HTERT RPE-1 (cell line): Measurements from ENCODE around the gene TRIM52.

ENCODE experiments used
- in situ Hi-C: fragments of 300-500 bp; cut with MboI; formaldehyde crosslinking; loops from 4 replicates; pipeline ENCODE4 v1.14.3; 2020; ENCODE audit warnings: low sequenced_read_pairs

TRIM52 gene

GRCh38 chr5:181233801-181234454, 27.0 kb downstream of the TRIM52 start:
- in situ Hi-C loops: no loop called here

- in situ Hi-C loops: no loop called here
Measured at GRCh38 chr5:181233088-181233800, 27.7 kb downstream of the TRIM52 start.

GRCh38 chr5:181232593-181232992, 28.4 kb downstream of the TRIM52 start:
- in situ Hi-C loops: no loop called here

GRCh38 chr5:181231432-181231831, 29.5 kb downstream of the TRIM52 start:
- in situ Hi-C loops: no loop called here

GRCh38 chr5:181230551-181230950, 30.4 kb downstream of the TRIM52 start:
- in situ Hi-C loops: no loop called here

- in situ Hi-C loops: no loop called here
Measured at GRCh38 chr5:181229996-181230395, 30.9 kb downstream of the TRIM52 start.

GRCh38 chr5:181224390-181225229, 36.3 kb downstream of the TRIM52 start:
- in situ Hi-C loops: no loop called here

GRCh38 chr5:181223729-181224389, 37.1 kb downstream of the TRIM52 start:
- in situ Hi-C loops: no loop called here

GRCh38 chr5:181223058-181223728, 37.8 kb downstream of the TRIM52 start, which contains the start of gene TRIM41:
Gene TRIM41 (plus strand): TSS chr5:181223281. CDS start chr5:181224000, 719 bp downstream.
- in situ Hi-C loops: no loop called here

- in situ Hi-C loops: no loop called here
Measured at GRCh38 chr5:181222630-181223057, 38.3 kb downstream of the TRIM52 start.

- in situ Hi-C loops: no loop called here
Measured at GRCh38 chr5:181221792-181222629, 38.9 kb downstream of the TRIM52 start.

- in situ Hi-C loops: no loop called here
Measured at GRCh38 chr5:181221105-181221791, 39.7 kb downstream of the TRIM52 start.

- in situ Hi-C loops: no loop called here
Measured at GRCh38 chr5:181220178-181220515, 40.8 kb downstream of the TRIM52 start.

- in situ Hi-C loops: no loop called here
Measured at GRCh38 chr5:181219262-181220177, 41.4 kb downstream of the TRIM52 start.

- in situ Hi-C loops: no loop called here
Measured at GRCh38 chr5:181218795-181219124, 42.2 kb downstream of the TRIM52 start.

GRCh38 chr5:181217803-181218062, 43.2 kb downstream of the TRIM52 start:
- in situ Hi-C loops: no loop called here

GRCh38 chr5:181217111-181217802, 43.7 kb downstream of the TRIM52 start:
- in situ Hi-C loops: no loop called here
